Measurements from ENCODE around the gene RRAS2. TPM values are rescaled to one million over a fixed set of nuclear protein-coding genes. Genes with fewer than 3 reads are reported as not detected.

The RRAS2 gene
- total RNA-seq, 1 experiment from 2014 or later: 158 TPM

- H3K4me2 ChIP-seq (ENCODE audit: insufficient read depth, insufficient read length, low read length): no peak overlapping the region
- no peak overlapping the region for H3K14ac ChIP-seq (ENCODE audit: insufficient read depth, low read length)
- no peak overlapping the region for H2BK5ac ChIP-seq (ENCODE audit: insufficient read length, low read length)
- H3K4me1 ChIP-seq (ENCODE audit: insufficient read depth, low read length): no peaks in the 10 kb centered on the region
- no peak overlapping the region for H2BK12ac ChIP-seq (ENCODE audit: insufficient read length, low read depth, low read length)
- H3K27ac ChIP-seq (ENCODE audit: insufficient read length, low read depth, low read length): no peak overlapping the region
- no peak overlapping the region for H4K91ac ChIP-seq (ENCODE audit: insufficient read length, low read depth, low read length)
- TF ChIP-seq CTCF (conservative IDR thresholded peaks at IDR 0.05): no peak
- no peaks in the 10 kb centered on the region for H3K79me2 ChIP-seq (ENCODE audit: insufficient read depth, low read length)
- H3K18ac ChIP-seq (ENCODE audit: insufficient read length, low read depth, low read length): no peak overlapping the region
- Mint-ChIP-seq H3K27ac (no peak overlapping the region; a peak in 2 of 7 replicates), H3K36me3 (ENCODE audit: insufficient read depth in 1 of 3, low read depth in 3 of 3) (no peaks in the 10 kb centered on the region), H3K4me3 (no peak overlapping the region; a peak in 1 of 5 replicates), H3K4me1 (no peaks in the 10 kb centered on the region), H3K9me3 (no peaks in the 10 kb centered on the region), H3K27me3 (ENCODE audit: low read depth) (peaks cover 8% of the 10 kb centered on the region)
- no peak overlapping the region for H2BK15ac ChIP-seq (ENCODE audit: low read depth, low read length)
- no peaks in the 10 kb centered on the region for H3K9me3 ChIP-seq (ENCODE audit: control insufficient read depth, low read depth, low read length)
- no peak overlapping the region for H3K23ac ChIP-seq (ENCODE audit: insufficient read length, low read depth, low read length)
- H3K56ac ChIP-seq (ENCODE audit: insufficient read length, low read depth, low read length): no peak overlapping the region
- DNase-seq: no peak
- no peak overlapping the region for H2AFZ ChIP-seq (ENCODE audit: low read length)
- H3K79me1 ChIP-seq (ENCODE audit: insufficient read depth, low read depth, low read length, poor library complexity, severe bottlenecking): no peaks in the 10 kb centered on the region
- no peak overlapping the region for H3T11ph ChIP-seq (ENCODE audit: low read length)
- no peak overlapping the region for H2AK5ac ChIP-seq (ENCODE audit: insufficient read length, low read length)
- WGBS (ENCODE audit: extremely low coverage, insufficient read length, low lambda C conversion rate): no CpG with 5 or more reads among the region's 13 CpGs
- H4K8ac ChIP-seq (replicated peaks; ENCODE audit: insufficient read length, low read depth, low read length): no peak overlapping the region
- H2BK20ac ChIP-seq (ENCODE audit: low read depth, low read length, poor library complexity, severe bottlenecking): no peak overlapping the region
- H3K23me2 ChIP-seq (ENCODE audit: insufficient read length, low read depth, low read length, poor library complexity, severe bottlenecking): no peaks in the 10 kb centered on the region
- no peak overlapping the region for H3K4ac ChIP-seq (ENCODE audit: low read depth, low read length)
- no peak overlapping the region for H2BK120ac ChIP-seq (ENCODE audit: low read depth, low read length, poor library complexity, severe bottlenecking)
- no peaks in the 10 kb centered on the region for H3K27me3 ChIP-seq (ENCODE audit: insufficient read depth, low read length)
- no peak overlapping the region for H4K5ac ChIP-seq (ENCODE audit: insufficient read length, low read depth, low read length)
- no peak overlapping the region for H3K9ac ChIP-seq (ENCODE audit: extremely low read depth, insufficient read length, low read length)
- H4K20me1 ChIP-seq (ENCODE audit: control insufficient read depth, insufficient read depth, insufficient read length): no peaks in the 10 kb centered on the region
Measured at GRCh38 chr11:14254533-14255237, 104.3 kb downstream of the RRAS2 start.

Data from H9 (cell line).